ENCODE data around the gene MYO1A.

The MYO1A gene

DNA sequence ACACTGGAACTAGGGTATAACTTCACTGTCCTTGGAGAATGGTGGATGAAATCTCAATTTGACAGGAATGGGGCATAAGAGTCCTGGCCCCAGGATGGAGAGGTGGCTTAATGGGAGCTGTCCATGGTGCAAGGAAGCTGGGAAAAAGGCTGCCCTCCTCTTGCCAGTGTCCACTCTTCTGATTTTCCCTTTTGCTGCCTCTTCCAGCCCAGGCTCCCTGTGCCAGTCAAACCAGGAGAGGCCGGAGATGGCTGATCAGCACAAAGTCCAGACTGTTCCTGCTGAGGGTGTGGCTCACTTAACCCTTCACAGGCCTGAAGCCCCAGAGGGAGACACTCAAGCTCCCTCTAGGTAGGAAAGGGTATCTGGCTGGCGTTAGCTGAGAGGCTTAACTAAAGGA, at the start of gene MYO1A:
Gene MYO1A (minus strand): TSS at position 240 of the 400 bp plus-strand sequence. CDS start 1,806 bp downstream, outside the sequence.
- DNase-seq (ENCODE audit: low read depth): no peak

DNA sequence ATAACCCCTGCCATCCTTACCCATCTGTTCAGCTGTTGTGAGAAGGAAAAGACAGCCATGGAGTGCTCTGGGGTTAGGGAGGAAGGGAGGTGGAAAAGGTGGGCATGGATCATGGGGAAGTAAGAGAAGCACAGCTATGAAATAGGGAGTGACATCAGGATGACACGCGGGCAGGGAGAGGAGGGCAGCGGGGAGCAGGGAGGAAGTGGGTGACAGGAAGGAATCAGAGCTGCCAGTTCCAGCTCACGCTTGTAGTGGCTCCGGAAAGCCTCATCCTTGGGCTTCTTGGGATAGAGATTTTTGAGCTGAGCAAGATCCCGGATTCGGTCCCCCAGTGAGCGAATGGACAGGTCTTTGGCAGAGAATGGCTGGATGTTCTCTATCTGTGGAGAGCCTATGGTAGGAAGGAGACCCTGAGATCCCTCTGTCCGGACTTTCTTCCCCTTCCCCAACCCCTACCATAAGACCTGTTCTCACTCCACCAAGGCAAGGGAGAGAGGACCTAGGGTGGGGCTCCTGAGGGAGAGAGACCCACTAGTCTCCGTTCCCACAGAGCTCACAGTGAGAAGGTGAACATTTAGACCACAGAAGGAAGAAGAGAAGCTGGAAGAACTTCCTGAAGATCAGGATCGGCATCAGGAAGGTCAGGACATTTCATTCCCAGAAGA, 49.3 kb upstream of the MYO1A start:
- no peak for DNase-seq (ENCODE audit: low read depth)

DNA sequence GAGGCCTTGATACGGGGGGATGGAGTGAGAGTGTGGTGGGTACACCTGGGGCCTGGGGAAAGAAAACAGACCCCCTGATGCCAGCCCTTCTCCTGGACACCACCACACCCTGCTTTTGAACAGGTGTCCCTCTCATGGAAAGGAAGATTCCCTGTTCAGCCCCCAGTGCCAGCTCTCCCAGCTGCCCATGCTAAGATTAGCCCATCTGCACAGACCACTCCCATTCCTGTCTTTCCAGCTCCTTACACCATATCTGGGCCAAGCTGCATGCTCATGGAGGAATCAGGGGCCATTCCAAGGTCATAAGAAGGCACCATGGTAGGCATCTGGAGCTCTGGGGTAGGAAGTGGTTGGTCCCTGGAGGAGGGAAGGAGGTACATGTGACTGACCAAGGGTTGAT, 48.6 kb upstream of the MYO1A start:
- no peak for DNase-seq (ENCODE audit: low read depth)

DNA sequence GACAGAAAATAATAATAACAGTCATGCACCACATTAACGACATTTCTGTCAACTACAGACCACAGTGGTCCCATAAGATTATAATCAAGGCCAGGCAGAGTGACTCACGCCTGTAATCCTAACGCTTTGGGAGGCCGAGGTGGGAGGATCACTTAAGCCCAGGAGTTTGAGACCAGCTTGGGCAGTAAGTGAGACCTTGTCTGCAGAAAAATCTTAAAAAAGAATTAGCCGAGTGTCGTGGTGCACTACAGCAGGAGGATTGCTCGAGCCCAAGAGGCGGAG, 47.6 kb upstream of the MYO1A start:
- no peak for DNase-seq (ENCODE audit: low read depth)

DNA sequence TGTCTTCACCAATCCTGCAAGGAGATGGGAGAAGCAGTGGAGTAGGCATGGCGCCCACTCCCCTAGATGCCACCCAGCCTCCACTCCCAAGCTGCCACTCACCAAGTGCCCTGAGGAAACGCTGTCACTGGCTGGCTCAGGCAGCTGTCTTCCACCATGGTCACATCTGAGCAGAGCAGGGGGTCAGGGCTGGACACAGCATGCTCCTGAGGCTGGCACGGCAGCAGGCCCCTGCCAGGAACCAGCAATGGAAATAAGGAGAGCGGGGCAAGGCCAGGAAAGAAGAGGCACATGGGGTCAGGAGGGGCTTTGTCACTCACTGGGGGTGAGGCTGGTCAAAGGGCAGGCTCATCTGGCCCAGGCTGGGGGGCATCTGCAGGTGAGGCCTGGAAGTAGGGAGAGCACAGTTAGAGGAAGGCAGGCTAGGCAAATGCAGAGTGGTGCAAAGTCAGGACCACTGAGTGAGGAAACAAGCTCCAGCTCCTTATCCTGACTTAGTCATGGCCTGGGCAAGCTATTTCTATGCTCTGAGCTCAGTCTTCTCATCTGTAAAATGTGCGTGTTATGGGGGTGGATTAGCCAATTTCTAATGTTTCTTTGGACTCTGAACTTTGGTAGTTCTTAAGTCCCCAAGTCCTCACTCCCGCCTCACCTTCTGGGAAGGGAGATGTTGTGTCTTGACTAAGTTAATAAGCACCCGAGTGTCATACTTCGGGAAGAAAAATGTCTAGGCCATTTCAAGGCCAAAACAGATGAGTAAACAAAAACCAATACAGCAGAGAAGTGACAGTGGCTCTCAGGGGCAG, 47.0 kb upstream of the MYO1A start:
- DNase-seq (ENCODE audit: low read depth): no peak

DNA sequence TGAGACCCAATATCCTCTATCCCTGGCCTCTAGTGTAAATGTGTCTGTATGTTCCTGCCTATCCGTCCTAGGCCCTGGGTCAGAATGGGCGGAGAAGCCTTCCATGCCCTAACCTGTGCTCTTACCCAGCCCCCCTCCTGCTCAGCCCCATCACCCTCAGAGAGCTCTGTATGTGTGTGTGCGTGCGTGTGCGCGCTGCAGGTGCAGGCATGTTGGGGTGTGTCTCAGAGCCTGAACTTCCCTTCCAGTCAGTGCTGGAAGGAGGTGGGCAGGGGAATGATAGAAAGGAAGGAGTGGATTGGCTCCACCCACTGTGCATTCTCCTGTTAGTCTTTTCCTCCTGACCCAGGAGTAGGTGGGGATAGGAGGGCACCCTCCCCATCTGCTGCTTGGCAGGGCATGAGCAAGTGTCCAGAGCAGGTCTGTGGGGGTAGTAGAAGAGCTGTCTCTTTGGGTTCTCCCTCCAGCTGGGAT, 46.2 kb upstream of the MYO1A start:
- no peak for DNase-seq (ENCODE audit: low read depth)

DNA sequence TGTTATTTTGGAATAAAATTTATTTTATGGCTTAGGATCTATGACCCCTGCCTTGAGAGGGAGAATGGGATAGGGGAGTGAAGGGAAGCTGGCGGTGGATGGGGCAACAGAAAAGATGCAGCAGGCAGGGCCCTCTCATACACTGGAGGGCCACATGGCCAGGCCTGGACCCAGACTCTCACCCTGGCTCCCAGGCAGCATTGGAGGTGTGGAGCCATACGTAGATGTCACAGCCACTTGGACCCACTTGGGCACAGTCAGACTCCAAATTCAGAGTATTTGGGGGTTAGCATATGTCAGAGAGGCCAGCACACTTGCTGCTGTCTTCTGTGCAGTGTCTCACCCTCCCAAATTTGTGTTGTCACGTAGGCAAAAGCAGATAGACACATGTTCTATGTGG, 45.5 kb upstream of the MYO1A start:
- no peak for DNase-seq (ENCODE audit: low read depth)

DNA sequence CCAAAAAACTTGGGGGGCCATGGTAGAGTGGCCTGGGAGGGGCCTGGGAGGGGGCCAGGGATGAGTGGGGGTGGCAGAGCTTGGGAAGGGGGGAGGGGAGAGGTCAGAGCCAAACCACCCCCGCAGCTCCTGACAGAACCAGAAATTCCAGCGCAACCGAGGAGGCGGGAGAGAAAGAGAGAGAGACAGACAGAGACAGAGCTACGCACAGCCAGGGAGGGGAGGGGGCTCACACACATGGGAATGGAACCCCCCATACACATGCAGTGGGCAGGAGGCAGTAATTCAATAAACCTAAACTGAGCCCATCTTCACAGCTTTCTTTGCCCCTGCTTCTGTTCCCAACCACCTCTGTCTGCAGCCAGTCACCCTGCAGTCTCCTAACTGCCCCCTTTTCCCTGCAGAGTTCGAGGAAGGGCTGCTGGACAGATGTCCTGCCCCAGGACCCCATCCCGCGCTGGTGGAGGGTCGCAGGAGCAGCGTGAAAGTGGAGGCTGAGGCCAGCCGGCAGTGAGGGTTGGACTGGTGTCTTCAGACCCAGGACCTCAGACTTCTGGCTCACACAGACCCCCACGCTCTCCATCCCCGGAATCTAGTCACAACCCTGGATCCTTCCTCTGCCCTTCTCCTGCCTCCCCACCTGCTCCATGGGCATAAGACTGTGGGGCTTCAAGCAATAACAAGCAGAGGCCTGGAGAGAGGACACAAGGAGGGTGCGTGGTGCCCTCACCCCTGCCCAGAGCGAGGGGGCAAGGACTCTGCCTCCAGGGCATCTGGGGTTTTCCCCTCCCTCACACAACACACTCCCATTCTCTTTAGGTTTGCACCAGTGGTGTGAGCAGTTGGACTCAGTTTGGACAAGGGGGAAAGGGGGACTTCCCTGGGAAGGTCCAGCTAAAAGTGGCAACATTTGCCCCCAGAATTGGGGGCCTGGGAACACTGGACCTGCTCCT, 44.6 kb upstream of the MYO1A start:
- DNase-seq (ENCODE audit: low read depth): no peak

DNA sequence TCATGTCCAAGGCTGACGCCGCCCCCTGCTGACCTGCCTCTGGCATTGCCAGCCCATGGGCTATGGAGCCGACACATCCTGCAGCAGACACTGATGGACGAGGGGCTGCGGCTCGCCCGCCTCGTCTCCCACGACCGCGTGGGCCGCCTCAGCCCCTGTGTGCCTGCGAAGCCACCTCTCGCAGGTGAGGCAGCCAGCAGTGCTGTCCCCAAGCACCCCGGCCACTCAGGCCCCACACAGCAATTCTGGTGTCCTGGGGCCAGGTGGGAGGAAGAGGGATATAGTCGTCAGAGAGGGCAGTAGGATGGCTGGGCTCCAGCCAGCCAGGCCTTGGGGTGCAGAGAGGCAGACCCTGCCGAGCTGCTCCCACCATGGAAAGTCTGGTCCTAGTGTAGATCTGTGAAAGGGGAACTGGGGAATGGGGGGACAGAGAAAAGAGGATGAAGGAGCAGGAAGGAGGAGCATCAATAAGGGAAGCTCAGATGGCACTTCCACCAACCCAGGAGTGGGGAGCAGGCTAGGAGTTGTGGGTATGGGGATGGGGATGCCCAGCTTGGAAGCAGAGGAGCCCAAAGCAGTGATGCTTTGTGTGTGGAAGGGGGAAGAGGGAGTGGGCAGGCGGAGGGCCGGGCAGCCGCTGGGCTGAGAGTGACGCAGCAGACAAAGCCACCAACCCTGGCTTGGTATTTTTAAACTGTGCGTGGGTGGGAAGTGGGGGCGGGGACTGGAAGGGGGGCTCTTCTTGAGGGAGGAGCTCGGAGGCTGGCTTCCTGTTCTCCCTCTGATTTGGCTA, 43.7 kb upstream of the MYO1A start:
- peak; percentile 65 for DNase-seq (ENCODE audit: low read depth)

DNA sequence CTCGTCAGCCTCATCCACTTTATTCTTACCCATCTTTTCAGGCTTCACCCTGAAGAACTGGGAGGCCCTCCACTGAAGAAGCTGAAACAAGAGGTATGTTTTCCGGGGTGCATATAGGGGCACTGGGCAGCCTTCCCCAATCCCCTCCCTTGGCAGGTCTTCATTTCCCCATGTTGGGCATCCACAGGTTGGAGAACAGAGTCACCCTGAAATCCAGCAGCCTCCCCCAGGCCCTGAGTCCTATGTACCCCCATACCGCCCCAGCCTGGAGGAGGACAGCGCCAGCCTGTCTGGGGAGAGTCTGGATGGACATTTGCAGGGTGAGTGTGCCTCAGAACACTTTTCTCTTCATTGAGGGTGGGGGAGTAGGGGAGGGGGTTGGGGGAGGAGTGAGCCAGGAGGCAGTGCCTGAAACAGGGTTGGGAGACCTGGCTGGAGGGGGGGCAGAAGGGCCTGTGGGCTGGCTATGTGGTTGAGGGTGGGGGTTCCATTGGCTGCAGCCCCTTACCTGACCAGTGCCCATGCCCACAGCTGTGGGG, 43.0 kb upstream of the MYO1A start:
- DNase-seq (ENCODE audit: low read depth): no peak

DNA sequence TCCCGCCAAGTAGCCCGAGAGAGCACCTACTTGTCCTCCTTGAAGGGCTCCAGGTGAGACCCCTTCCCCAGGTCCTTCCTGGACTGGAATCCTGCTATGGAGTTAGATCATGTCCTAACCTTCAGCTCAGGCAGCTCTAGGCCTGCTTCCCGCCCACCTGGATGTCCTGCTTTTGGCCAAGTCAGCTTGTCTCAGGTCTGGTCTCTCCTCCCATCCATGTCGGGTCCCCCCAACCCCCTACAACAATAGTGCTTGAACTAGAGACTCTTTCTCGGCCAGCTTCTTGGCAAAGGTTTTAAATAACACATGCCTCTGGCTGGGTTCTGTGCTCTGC, 42.6 kb upstream of the MYO1A start:
- DNase-seq (ENCODE audit: low read depth): no peak

DNA sequence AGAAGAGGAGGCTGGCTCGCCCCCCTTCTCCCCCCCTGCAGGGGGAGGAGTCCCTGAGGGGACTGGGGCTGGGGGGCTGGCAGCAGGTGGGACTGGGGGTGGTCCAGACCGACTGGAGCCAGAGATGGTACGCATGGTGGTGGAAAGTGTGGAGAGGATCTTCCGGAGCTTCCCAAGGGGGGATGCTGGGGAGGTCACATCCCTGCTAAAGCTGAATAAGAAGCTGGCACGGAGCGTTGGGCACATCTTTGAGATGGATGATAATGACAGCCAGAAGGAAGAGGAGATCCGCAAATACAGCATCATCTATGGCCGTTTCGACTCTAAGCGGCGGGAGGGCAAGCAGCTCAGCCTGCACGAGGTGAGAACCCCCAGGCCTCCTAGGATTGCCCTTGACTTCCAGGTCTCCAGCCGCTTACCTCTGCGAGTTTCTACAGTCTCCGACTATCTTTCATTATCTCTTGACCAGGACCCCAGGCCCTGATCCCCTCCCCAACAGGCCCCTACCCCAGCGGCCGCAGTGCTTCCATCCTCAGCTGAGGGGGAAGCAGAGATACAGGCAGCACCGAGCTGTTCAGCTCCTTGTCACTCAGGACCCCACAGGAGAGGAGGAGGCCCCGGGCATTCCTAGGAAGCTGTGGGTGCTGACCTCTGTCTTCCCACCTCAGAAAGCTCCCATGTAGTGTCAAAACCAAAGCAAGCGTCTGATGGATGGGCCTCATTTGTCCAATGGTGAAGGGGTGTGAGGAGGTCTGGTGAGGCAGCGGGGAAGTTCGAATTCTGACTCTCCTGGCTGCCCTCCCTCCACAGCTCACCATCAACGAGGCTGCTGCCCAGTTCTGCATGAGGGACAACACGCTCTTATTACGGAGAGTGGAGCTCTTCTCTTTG, 42.0 kb upstream of the MYO1A start:
- DNase-seq (ENCODE audit: low read depth): no peak

DNA sequence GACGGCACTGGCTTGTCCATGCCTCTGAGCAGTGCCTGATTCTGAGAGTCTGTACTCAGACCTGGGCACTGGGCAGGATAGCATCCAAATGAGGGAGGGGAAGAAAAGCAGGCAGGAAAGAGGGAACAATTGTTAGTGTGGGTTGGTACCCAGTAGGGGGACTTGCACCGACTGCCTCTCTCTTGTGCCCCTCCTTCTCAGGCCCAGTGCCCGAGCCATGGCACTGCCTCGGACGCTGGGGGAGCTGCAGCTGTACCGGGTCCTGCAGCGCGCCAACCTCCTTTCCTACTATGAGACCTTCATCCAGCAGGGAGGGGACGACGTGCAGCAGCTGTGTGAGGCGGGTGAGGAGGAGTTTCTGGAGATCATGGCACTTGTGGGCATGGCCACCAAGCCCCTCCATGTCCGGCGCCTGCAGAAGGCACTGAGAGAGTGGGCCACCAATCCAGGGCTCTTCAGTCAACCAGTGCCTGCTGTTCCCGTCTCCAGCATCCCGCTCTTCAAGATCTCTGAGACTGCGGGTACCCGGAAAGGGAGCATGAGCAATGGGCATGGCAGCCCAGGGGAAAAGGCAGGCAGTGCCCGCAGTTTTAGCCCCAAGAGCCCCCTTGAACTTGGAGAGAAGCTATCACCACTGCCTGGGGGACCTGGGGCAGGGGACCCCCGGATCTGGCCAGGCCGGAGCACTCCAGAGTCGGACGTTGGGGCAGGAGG, 41.2 kb upstream of the MYO1A start:
- DNase-seq (ENCODE audit: low read depth): no peak

DNA sequence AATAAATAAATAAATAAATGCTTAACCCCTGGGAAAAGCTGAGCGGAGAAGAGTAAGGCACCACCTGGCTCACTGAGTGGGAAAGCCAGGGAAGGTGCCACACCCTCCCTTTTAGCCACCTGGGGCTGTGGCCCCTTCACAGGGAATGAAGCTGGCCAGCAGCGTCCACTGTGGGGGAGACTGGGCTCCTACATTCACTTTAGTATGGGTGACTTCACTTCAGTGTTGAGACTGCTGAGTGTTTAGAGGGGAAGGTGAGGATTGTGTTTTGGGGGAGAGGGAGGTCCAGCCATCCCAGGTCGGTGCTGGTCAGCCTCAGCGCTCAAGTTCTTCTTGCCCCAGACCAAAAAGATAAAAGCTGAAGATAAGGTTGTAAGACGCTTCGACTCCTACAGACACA, 40.6 kb upstream of the MYO1A start:
- DNase-seq (ENCODE audit: low read depth): no peak

DNA sequence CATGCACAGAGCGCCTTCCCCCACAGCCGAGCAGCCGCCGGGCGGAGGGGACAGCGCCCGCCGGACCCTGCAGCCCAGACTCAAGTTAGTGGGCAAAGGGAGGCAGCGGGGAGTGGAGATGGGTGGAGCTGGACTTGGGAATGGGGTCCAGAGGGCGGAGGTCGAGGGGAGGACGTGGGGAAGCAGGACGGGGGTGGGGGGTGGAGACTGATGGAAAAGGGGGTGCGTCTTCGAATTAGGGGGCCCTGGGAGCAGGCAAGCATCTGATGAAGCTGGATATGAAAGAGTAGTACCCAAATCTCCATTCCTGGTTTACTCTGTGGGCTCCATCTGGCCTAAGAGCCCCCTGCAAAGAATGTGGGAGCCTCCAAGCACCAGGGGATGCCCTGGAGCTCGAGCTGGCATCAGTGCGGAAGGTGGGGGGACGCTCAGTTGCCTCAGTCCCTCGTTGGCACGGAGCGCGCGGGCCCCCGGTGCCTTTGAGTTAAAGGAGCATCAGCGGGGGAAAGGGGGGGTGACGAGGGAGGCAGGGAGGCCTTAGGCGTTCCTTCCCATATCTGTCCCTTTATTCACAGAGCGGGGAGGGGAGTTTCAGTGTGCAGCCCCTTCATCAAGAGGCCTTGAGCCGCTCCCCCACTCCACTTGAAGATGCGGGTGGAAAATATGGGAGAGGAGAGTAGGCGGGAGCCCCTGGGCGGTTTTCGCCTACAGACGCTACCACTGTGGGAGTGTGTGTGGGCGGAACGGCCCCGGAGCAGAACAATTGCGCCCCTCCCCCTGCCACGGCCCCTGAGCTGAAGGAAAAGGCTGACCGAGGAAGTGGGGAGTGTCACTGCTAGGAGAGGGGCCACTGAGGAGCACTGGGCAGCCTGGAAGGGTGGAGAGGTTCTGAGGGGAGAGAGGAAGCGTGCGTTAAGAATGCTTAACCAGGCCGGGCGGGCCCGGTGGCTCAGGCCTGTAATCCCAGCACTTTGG, 39.6 kb upstream of the MYO1A start:
- no peak for DNase-seq (ENCODE audit: low read depth)

DNA sequence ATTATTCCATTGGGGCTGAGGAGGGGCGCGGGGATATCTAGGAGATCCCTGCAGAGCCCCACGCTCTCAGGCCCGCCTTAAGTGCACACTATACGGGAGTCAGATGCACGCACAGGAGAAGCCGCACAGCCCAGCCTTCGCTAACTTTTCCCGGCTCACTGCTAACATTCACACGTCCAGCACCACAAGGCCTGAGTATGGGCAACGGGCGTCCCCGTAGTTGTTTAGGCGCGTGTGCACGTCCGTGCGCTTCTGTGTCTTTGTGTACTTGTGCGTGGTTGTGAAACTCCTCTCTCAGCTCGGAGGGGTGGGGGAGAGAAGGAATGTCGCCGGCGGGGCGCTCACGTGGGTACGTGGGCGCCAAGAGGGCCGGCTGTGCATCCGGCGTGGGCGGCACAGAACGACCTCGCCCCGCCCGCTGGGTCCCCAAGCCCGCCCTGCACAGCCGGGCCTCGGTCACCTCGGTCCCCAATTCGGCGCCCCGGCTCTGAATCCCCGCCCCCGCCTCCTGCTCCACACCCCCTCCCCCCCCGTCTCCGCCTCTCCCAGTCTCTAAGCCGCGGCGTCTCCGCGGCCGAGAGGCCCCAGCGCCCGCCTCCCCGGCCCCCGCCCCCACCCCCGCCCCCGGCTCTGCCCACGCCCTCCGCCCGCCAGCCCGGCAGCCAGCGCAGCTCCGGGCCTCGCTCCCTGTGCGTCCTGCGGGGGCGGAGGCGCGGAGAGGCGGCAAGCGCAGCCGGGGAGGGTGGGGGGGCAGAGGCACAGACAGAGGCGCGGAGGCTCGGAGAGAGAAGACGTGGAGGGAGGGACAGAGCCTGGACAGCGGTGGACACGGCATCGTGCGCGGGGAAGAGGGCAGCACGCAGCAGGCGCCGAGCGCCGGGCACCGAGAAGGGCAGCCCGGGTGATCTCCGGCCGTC, 38.7 kb upstream of the MYO1A start, which contains the start of gene NAB2:
Gene NAB2 (plus strand): TSS at position 761 of the 917 bp plus-strand sequence. CDS start 158 bp downstream, outside the sequence.
- DNase-seq (ENCODE audit: low read depth): peak; percentile 82

DNA sequence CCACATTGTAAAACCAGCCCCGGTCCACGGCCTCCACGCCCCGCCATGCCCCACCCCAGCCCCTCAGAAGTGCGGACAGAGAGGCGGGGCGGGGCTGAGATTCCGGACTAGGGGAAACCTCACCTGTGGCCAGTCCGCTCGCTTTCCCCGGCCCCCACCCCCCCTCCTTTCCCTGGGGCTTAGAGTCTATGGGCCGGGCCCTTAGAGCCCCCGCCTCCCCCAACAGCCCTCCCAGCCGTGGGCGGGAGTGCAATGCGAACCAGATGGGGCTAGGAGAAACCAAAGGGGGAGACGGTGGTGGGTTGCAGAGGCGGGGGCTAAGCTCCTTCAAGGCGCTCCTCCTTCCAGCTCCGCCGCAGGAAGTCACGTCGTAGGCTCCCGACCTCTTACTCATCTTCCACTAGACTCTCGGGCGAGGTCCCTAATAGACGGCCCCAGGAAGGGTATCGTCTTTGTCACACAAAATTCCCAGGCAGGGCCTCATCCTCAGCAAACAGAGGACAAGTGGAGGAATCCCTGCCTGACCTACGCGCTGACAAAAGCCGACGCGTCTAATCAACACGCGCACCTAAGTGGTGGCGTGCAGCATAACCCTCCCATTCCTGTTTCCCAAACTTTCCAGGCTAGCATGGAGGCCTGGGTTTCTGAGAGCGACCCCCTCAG, 37.9 kb upstream of the MYO1A start:
- peak; percentile 80 for DNase-seq (ENCODE audit: low read depth)

Measured in activated gamma-delta T cell treated with anti-CD3 and anti-CD28 coated beads, Interleukin-2, amount 50 U/mL, for 16 hours (primary cell).